Effector memory CD8-positive, alpha-beta T cell (primary cell): ENCODE data around the gene ASCL2.

Experiments
- ATAC-seq: fragments of 150-1000 bp; cut with Tn5 transposase; replicated peaks from 2 replicates; pipeline ENCODE4 v1.10.0; 2021; ENCODE audit warnings: mild to moderate bottlenecking, moderate library complexity
- DNase-seq, 3 experiments: peaks; one replicate each; pipeline ENCODE4 v3.0.0; 2021
- H3K27ac Mint-ChIP-seq, 2 donors: one replicate each; pipeline ENCODE4 v1.8.0; 2022; ENCODE audit warnings: mild to moderate bottlenecking in 2 of 2, mixed read lengths in 2 of 2, moderate library complexity in 2 of 2
- H3K27me3 Mint-ChIP-seq, 2 donors: one replicate each; pipeline ENCODE4 v1.8.0; 2022; ENCODE audit warnings: mixed read lengths in 2 of 2
- H3K36me3 Mint-ChIP-seq: one replicate; pipeline ENCODE4 v1.8.0; 2022; ENCODE audit warnings: mild to moderate bottlenecking, moderate library complexity, mixed read lengths; ENCODE audit not compliant: insufficient read depth
- H3K4me1 Mint-ChIP-seq, 2 donors: one replicate each; pipeline ENCODE4 v1.8.0; 2022; ENCODE audit warnings: low read depth in 2 of 2, mixed read lengths in 2 of 2
- H3K4me3 Mint-ChIP-seq, 2 donors: one replicate each; pipeline ENCODE4 v1.8.0; 2022; ENCODE audit warnings: mild to moderate bottlenecking in 2 of 2, mixed read lengths in 2 of 2, moderate library complexity in 2 of 2
- H3K9me3 Mint-ChIP-seq, 2 donors: one replicate each; pipeline ENCODE4 v1.8.0; 2022; ENCODE audit warnings: mixed read lengths in 2 of 2

The ASCL2 gene

DNA sequence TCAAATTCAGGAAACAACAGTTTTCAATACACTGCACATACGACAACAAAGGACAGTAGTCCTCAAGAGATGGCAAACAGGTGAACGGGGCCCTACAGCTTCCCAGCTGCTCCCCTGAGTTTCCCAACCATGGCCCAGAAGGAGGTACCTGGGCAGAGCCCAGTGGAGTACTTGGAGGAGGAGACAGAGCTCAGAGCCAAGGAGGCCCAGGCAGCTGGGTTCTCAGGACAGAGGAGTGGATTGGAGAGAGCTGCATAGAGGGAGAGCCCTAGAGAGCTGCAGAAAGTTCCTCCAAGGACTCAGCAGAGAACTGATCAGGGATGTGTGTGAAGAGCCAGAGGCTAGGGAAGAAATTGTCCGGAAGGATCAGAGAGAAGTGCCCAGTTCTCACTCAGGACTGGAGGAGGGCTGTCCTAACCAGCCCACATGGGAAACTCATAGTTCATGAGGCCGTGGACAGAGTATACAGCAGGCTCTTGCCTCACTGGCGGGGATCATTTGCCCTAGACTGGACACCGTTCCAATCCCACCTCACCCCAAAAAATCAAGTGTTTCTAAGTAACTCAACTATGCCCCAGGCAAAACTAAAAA, 7.6 kb upstream of the ASCL2 start:
- peaks cover 12 to 15% of the 10 kb centered on the region in 2 donors for H3K27me3 Mint-ChIP-seq
- H3K27ac Mint-ChIP-seq, result no peak overlapping the region
- H3K36me3 Mint-ChIP-seq, result no peaks in the 10 kb centered on the region
- H3K4me1 Mint-ChIP-seq, result peaks cover 0 to 6% of the 10 kb centered on the region in 2 donors
- H3K9me3 Mint-ChIP-seq, result peaks cover 0 to 2% of the 10 kb centered on the region in 2 donors
- no peak overlapping the region for H3K4me3 Mint-ChIP-seq
- ATAC-seq, result no peak
- DNase-seq, result peak in 1 of 3 experiments; percentile 0

DNA sequence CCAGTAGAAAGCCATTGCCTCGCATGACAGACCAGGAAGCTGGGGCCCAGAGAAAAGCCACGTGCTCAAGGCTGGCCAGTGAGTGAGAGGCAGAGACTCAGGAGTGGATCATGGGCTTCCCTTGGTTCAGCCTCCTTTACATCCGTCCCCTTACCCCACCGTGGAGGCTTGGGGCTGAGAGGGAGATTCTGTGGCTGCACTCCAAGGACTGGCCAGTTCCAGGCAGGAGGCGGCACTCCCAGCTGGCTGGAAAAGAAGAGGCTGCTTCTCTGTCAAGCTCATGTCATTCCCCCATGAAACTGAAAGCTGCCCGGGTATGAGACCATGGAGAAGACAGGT, 6.6 kb upstream of the ASCL2 start:
- Mint-ChIP-seq H3K36me3 (no peaks in the 10 kb centered on the region), H3K9me3 (no peaks in the 10 kb centered on the region), H3K4me1 (peaks cover 0 to 6% of the 10 kb centered on the region in 2 donors), H3K4me3 (no peak overlapping the region), H3K27me3 (peaks cover 15 to 17% of the 10 kb centered on the region in 2 donors), H3K27ac (no peak overlapping the region)
- peak in 1 of 3 experiments; percentile 0 for DNase-seq
- no peak for ATAC-seq

DNA sequence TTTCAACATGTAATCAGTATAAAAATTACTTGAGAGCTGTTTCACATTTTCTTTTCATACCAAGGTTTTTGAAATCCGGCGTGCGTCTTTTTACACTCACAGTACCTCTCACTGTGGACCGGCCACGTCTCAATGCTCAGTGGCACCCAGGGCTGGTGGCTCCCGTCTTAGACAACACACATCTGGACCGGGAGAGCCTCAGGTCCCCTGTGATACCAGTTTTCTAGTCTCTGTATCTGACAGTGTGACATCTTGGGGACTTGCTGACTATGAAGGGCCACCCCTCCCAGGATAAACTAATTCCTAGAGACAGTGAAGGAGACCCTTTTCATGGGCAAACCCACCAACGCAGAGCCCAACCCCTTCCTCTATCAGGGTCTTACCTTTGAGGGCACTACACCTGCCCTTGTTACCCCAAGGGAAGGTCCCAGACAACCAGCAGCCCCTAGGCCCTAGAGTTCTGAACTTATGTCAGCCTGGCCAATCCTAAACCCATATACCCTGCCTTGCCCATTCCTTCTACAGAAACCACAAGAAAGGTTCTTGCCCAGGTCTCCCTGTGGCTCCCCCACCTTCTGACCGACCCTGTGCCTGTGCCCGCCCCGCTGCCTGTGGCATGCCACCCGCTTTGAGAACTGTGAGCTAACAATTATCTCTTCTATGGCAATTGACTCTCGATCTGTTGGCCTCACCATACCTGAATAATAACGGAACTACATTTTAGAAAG, 6.1 kb upstream of the ASCL2 start:
- H3K4me1 Mint-ChIP-seq, result peaks cover 0 to 8% of the 10 kb centered on the region in 2 donors
- H3K27ac Mint-ChIP-seq, result no peak overlapping the region
- no peaks in the 10 kb centered on the region for H3K9me3 Mint-ChIP-seq
- H3K36me3 Mint-ChIP-seq, result no peaks in the 10 kb centered on the region
- H3K27me3 Mint-ChIP-seq, result peaks cover 15 to 17% of the 10 kb centered on the region in 2 donors
- DNase-seq (peak in 1 of 3 experiments; percentile 0), ATAC-seq (no peak)
- H3K4me3 Mint-ChIP-seq, result no peak overlapping the region

DNA sequence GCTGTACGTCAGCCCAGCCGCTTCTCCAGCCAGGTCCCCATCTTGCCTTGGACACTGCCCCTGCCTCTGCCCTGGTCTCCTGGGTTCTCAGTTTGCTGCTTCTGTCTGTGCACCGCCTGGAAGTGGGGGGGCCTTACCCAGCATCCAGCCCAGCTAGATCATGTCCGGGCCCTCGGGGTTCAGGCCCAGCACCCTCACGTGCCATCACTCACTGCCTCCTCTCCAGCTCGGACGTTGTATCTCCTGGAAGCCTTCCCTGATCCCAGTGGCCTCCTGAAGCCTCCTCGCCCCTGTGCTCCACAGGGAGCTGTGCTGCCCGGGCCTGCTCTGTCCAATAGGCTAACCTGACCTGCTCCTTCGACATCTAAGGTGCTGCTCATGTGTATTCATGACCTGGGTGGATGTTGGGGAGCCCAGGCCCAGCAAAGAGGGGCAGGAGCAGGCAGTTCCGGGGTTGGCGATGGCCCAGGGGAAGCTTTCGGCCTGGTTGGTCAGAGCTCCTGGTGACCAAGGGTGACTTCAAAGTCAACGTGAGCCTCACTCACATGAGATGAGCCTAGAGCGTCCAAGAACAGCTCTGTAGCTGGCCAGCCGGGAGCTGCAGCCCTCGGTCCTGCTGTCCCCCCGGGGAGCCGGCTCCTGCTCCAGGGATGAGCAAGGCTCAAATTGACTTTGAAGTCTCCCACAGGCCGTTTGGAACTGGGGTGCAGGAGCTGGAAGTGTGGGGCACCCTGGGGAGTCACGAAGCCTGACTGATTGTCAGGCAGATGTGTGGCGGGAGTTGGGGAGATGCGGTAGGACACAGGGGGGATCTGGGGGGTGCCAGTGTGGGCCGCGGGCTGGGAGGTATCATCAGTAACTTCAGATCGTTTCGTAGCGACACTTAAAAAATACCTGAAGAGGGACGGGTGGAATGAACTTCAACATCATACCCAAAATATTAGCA, 5.2 kb upstream of the ASCL2 start:
- ATAC-seq, result no peak
- Mint-ChIP-seq H3K4me1 (peaks cover 1 to 8% of the 10 kb centered on the region in 2 donors), H3K9me3 (no peaks in the 10 kb centered on the region), H3K27ac (no peak overlapping the region), H3K4me3 (no peak overlapping the region), H3K36me3 (peaks cover 2% of the 10 kb centered on the region), H3K27me3 (peaks cover 15 to 17% of the 10 kb centered on the region in 2 donors)
- peak in 1 of 3 experiments; percentile 0 for DNase-seq

DNA sequence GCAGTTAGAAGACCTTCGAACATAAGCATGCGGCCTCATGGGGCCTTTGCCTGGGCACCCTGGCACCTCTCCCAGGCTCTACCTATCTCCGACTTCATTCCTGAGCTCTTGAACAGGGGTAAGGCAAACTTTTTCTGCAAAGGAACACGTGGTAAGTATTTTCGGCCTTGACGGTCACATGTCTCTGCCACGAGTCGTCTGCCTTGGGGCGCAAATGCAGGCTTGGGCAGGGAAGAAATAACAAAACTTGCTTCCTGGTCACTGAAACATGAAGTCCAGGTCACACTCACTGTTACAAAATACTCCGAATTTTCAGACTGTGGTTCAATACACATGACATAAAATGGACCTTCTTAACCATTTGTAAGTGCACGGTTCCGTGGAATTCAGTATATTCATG, 3.4 kb upstream of the ASCL2 start:
- H3K9me3 Mint-ChIP-seq, result no peaks in the 10 kb centered on the region
- H3K4me3 Mint-ChIP-seq, result no peak overlapping the region
- H3K27me3 Mint-ChIP-seq, result peaks cover 15 to 17% of the 10 kb centered on the region in 2 donors
- ATAC-seq, result no peak
- H3K27ac Mint-ChIP-seq, result no peak overlapping the region
- H3K4me1 Mint-ChIP-seq, result peaks cover 4 to 10% of the 10 kb centered on the region in 2 donors
- DNase-seq, result peak in 1 of 3 experiments; percentile 0
- H3K36me3 Mint-ChIP-seq, result peaks cover 4% of the 10 kb centered on the region

DNA sequence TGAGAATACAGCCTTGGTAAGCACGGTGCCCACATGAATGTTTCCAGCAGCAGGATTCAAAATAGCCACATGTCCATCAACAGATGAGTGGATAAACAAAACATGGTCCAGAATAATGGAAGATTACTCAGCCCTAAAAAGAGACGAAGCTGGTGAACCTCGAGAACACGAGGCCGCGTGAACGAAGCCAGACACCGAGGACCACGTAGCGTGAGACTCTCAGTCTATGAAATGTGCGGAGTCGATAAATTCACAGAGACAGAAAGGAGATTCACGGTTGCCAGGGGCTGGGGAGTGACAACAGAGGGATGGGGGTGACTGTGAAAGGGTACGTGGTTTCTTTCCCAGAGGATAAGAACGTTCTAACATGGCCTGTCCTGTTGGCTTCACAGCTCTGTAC, 2.9 kb upstream of the ASCL2 start:
- Mint-ChIP-seq H3K4me3 (no peak overlapping the region), H3K27me3 (peaks cover 15 to 17% of the 10 kb centered on the region in 2 donors)
- DNase-seq, result peak in 1 of 3 experiments; percentile 0

DNA sequence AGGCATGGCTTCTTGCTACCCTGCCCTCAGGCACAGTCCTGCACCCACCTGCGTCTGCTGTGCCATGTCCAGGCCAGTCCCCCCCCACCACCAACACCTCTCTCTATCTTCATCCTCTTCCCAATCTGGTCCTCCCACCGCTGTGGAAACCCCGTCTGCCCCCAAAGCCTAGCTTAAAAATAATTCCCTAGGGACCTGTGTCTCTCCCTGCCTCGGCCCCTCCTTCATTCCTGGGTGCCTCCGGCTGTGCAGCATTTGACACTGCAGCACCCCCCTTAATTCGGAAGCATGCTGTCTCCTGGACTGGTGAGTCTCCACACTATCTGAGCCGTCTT, 2.5 kb upstream of the ASCL2 start:
- ATAC-seq, result no peak
- Mint-ChIP-seq H3K27me3 (peaks cover 11 to 13% of the 10 kb centered on the region in 2 donors), H3K4me1 (peaks cover 4 to 18% of the 10 kb centered on the region in 2 donors), H3K4me3 (no peak overlapping the region), H3K9me3 (no peaks in the 10 kb centered on the region), H3K27ac (no peak overlapping the region), H3K36me3 (peaks cover 11% of the 10 kb centered on the region)
- peak in 1 of 3 experiments; percentile 0 for DNase-seq

More for the DNA sequence above, 2.9 kb upstream of the ASCL2 start:
- H3K27ac Mint-ChIP-seq, result no peak overlapping the region
- H3K4me1 Mint-ChIP-seq, result peaks cover 4 to 14% of the 10 kb centered on the region in 2 donors
- ATAC-seq, result no peak
- H3K36me3 Mint-ChIP-seq, result peaks cover 8% of the 10 kb centered on the region
- H3K9me3 Mint-ChIP-seq, result no peaks in the 10 kb centered on the region

DNA sequence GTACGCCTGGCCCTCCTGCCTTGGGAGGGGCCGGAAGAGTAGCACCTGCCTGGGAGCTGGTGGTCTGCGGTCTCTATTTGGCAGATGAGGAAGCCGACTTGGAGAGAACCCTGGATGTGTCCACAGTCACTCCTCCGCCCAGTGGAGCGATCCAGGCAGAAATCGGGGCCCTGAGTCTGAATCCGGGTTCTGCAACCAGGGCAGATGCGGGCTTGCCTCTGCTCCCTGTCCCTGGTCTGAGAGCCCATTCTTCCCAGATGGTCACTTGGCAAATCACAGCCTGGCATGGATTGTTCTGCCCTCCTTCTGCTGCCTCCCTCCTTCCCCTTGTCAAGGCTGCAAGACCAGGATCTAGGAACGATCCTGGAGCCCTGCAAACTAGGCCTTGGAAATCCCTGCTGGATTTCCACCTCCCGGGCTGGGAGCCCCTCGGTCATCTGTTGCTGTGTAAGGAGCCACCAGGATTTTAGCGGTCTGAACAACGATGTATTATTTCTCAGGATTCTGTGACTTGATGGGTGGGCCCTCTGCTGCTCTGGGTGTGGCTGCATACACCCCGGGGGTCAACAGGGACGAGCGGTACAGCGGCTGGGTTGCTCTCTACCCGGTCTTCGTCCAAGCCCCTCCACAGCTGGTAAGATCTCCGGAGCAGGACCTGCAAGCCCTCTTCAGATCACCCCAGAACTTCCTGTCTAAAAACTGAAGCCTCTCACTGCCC, 2.0 kb upstream of the ASCL2 start:
- Mint-ChIP-seq H3K27ac (no peak overlapping the region), H3K36me3 (peaks cover 11% of the 10 kb centered on the region), H3K9me3 (no peaks in the 10 kb centered on the region), H3K4me3 (peak overlapping the region in 1 of 2 donors; percentile 76), H3K27me3 (peaks cover 8% of the 10 kb centered on the region in 2 donors), H3K4me1 (peaks cover 4 to 18% of the 10 kb centered on the region in 2 donors)
- DNase-seq (peak in 1 of 3 experiments; percentile 1), ATAC-seq (no peak)

DNA sequence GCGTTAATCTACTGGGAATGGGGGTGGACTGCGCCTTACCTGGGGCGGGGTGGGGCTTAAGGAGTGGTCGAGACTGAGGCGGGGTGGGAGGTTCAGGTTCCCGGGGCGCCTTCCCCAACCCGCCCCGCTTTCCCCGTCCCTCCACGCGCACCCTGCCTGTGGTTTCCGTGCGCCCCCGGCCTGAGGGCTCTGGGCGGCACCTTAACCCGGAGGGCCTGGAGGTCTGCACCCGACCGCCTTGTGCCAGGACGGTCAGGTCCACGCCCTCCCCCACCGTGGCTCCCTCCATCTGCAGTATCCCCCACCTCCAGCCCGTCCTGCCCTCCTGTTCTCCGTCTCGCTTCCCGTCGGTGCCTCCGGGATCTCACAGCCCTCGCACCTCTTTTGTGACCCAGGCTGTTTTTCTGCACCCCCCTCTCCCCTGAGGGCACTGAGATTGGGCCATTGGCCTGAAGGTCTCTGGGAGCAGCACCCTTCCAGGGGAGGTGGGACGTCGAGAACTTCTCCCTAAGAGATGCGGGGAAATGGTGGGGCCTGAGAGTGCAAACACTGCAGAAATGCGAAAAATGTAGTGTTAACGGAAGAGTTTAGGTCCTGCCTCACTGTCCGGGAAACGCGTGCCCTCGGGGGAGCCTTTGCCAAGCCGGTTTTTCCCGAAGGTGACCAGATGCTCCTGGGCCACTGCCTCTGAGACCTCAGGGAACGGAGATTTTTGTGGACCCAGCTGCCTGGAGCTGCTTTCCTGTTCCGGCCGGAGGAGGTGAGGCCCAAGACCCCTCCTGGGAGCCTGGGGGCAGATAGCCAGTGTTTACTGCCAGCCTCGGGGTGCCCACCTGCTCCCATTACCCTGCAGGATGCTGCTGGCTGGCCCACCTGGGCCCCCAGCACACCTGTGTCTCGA, 1.2 kb upstream of the ASCL2 start:
- Mint-ChIP-seq H3K4me1 (peaks cover 5 to 19% of the 10 kb centered on the region in 2 donors), H3K4me3 (peak overlapping the region; percentile 54 to 76), H3K27ac (no peak overlapping the region), H3K27me3 (peaks cover 3 to 8% of the 10 kb centered on the region in 2 donors), H3K9me3 (no peaks in the 10 kb centered on the region), H3K36me3 (peaks cover 11% of the 10 kb centered on the region)
- DNase-seq (no peak), ATAC-seq (no peak)

DNA sequence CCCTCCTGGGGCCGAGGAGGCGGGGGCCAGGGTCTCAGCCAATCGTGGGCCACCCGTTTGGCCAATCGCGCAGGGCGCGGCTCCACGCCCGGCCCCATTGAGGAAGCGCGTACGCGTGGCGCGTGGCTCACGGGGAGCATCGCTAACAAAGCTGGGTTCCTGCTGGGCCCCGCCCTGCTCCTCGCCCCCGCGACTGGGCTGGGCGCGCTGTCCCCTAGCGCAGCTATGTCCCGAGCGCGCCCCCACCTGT, 614 bp upstream of the ASCL2 start:
- Mint-ChIP-seq H3K27ac (no peak overlapping the region), H3K4me3 (peak overlapping the region; percentile 54 to 76)
- DNase-seq, result peak in 2 of 3 experiments; percentile 64 to 69

DNA sequence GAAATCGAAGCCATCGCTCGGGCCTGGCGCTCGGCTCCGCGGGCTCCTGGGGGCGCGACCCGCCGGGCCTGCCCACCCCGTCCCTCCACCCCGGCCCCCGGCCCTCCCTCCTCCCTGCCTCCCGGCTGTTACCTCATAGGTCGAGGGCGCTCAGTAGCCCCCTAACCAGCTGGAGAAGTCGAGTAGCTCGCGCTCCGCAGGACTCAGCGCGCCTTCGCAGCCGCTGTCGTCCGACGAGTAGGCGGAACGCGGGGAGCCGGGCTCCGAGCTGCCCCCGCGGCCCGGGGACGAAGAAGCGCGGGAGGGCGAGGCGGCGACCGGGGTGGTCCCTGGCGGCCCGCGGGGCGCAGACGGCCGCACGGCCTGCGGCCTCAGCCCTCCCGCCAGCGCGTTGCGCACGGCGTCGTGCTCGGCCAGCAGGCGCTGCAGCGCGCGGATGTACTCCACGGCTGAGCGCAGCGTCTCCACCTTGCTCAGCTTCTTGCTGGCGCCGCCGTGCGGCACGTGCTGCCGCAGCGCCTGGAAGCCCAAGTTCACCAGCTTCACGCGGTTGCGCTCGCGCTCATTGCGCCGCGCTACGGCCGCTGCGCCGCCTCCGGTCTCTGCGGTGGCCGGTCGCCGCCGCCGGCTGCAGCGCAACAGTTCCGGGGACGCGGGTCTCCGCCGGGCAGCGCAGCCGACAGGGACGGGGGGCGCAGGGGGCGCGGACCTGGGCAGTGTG, 627 bp downstream of the ASCL2 start:
- Mint-ChIP-seq H3K27me3 (peaks cover 0 to 8% of the 10 kb centered on the region in 2 donors), H3K27ac (no peak overlapping the region), H3K36me3 (peaks cover 14% of the 10 kb centered on the region), H3K4me3 (peak overlapping the region; percentile 70 to 76), H3K9me3 (no peaks in the 10 kb centered on the region), H3K4me1 (peaks cover 19 to 34% of the 10 kb centered on the region in 2 donors)
- DNase-seq (peak; percentile 39 to 53 (median 43)), ATAC-seq (peak; percentile 52)

More for the DNA sequence above, 614 bp upstream of the ASCL2 start:
- Mint-ChIP-seq H3K4me1 (peaks cover 11 to 25% of the 10 kb centered on the region in 2 donors), H3K27me3 (peaks cover 0 to 8% of the 10 kb centered on the region in 2 donors), H3K36me3 (peaks cover 12% of the 10 kb centered on the region), H3K9me3 (no peaks in the 10 kb centered on the region)
- ATAC-seq, result peak; percentile 73
